MM.1S (cell line): ENCODE measurements around the gene LFNG.

ENCODE experiments used
- DNase-seq: peaks from one replicate; pipeline ENCODE4 v3.0.0-alpha.2; 2015
- H2AFZ ChIP-seq: fragments of 300-600 bp; sonication (generic); 2 replicates; pipeline ENCODE4 v1.6.0; 2016; ENCODE audit warnings: antibody characterized with exemption, low read length
- H3F3A ChIP-seq: fragments of 300-600 bp; sonication (generic); 2 replicates; pipeline ENCODE4 v1.6.1; 2016; ENCODE audit warnings: mild to moderate bottlenecking, antibody characterized with exemption, low read length, moderate library complexity, mixed read lengths; ENCODE audit not compliant: insufficient read depth
- H3K27ac ChIP-seq: fragments of 300-600 bp; sonication (generic); 2 replicates; pipeline ENCODE4 v1.5.1; 2016; ENCODE audit warnings: mild to moderate bottlenecking, low read length
- H3K27me3 ChIP-seq: fragments of 300-600 bp; sonication (generic); replicated peaks from 2 replicates; pipeline ENCODE4 v1.6.0; 2016; ENCODE audit warnings: low read length; ENCODE audit not compliant: insufficient read depth
- H3K36me3 ChIP-seq: fragments of 300-600 bp; sonication (generic); replicated peaks from 2 replicates; pipeline ENCODE4 v1.6.1; 2016; ENCODE audit warnings: mild to moderate bottlenecking, low read length, mixed read lengths; ENCODE audit not compliant: insufficient read depth
- H3K4me1 ChIP-seq: fragments of 300-600 bp; sonication (generic); 2 replicates; pipeline ENCODE4 v1.6.1; 2016; ENCODE audit warnings: low read length, mixed read lengths
- H3K4me2 ChIP-seq: fragments of 300-600 bp; sonication (generic); 2 replicates; pipeline ENCODE4 v1.6.0; 2016; ENCODE audit warnings: low read depth, low read length
- H3K4me3 ChIP-seq: fragments of 300-600 bp; sonication (generic); 2 replicates; pipeline ENCODE4 v1.5.1; 2016; ENCODE audit warnings: low read length, mixed read lengths
- H3K79me2 ChIP-seq: fragments of 300-600 bp; sonication (generic); 2 replicates; pipeline ENCODE4 v1.6.1; 2016; ENCODE audit warnings: mixed run types, low read length, mixed read lengths
- H3K9ac ChIP-seq: fragments of 300-600 bp; sonication (generic); 2 replicates; pipeline ENCODE4 v1.6.1; 2016; ENCODE audit warnings: low read length, mixed read lengths
- H3K9me2 ChIP-seq: fragments of 300-600 bp; sonication (generic); replicated peaks from 2 replicates; pipeline ENCODE4 v1.6.1; 2016; ENCODE audit warnings: mild to moderate bottlenecking, low read length, mixed read lengths; ENCODE audit not compliant: insufficient read depth
- H3K9me3 ChIP-seq: fragments of 300-600 bp; sonication (generic); replicated peaks from 2 replicates; pipeline ENCODE4 v1.6.1; 2016; ENCODE audit warnings: mild to moderate bottlenecking, low read length, mixed read lengths; ENCODE audit not compliant: insufficient read depth
- H4K20me1 ChIP-seq: fragments of 300-600 bp; sonication (generic); 2 replicates; pipeline ENCODE4 v1.6.1; 2016; ENCODE audit warnings: mild to moderate bottlenecking, low read length, moderate library complexity, mixed read lengths; ENCODE audit not compliant: insufficient read depth
- CTCF ChIP-seq: fragments of 300-600 bp; sonication (generic); IDR thresholded peaks from 2 replicates; pipeline ENCODE4 v1.5.1; 2016; ENCODE audit warnings: antibody characterized with exemption, low read length, mixed read lengths
- EZH2 ChIP-seq: fragments of 300-600 bp; sonication (generic); optimal IDR thresholded peaks from 2 replicates; pipeline ENCODE3; 2017; ENCODE audit warnings: low read depth, mild to moderate bottlenecking, antibody characterized with exemption, low read length, mixed read lengths
- EZH2phosphoT487 ChIP-seq: fragments of 300-600 bp; sonication (generic); IDR thresholded peaks from 2 replicates; pipeline ENCODE4 v1.6.1; 2018; ENCODE audit warnings: antibody characterized with exemption, low read length

LFNG gene

GRCh38 chr7:2510909-2511768, 8.4 kb upstream of the LFNG start:
- Histone ChIP-seq H3K79me2 (no peaks in the 10 kb centered on the region), H3K9ac (no peak overlapping the region; the same call in 1 of the 2 replicates), H3K4me3 (no peak overlapping the region), H3F3A (peaks cover 5% of the 10 kb centered on the region; the same call in 1 of the 2 replicates), H4K20me1 (no peaks in the 10 kb centered on the region), H3K4me2 (peak overlapping the region; percentile 50; the same call in 1 of the 2 replicates), H2AFZ (peak overlapping the region; percentile 96), H3K9me2 (no peaks in the 10 kb centered on the region), H3K27ac (no peak overlapping the region), H3K27me3 (peaks cover 30% of the 10 kb centered on the region), H3K9me3 (no peaks in the 10 kb centered on the region), H3K36me3 (no peaks in the 10 kb centered on the region), H3K4me1 (peaks cover 24% of the 10 kb centered on the region)
- no peak for DNase-seq
- no peak for TF ChIP-seq EZH2
- TF ChIP-seq EZH2phosphoT487 = no peak
- TF ChIP-seq CTCF = no peak

- H3K27me3 ChIP-seq = peaks cover 30% of the 10 kb centered on the region
- no peaks in the 10 kb centered on the region for H3K79me2 ChIP-seq
- peaks cover 5% of the 10 kb centered on the region; the same call in 1 of the 2 replicates for H3F3A ChIP-seq
- no peak overlapping the region for H3K4me3 ChIP-seq
- no peak for TF ChIP-seq CTCF
- no peak for TF ChIP-seq EZH2
- TF ChIP-seq EZH2phosphoT487 = no peak
- H3K4me2 ChIP-seq = peak overlapping the region; percentile 50; the same call in 1 of the 2 replicates
- H3K36me3 ChIP-seq = no peaks in the 10 kb centered on the region
- peaks cover 24% of the 10 kb centered on the region for H3K4me1 ChIP-seq
- no peak overlapping the region for H3K27ac ChIP-seq
- no peak for DNase-seq
- H3K9me3 ChIP-seq = no peaks in the 10 kb centered on the region
- H4K20me1 ChIP-seq = no peaks in the 10 kb centered on the region
- H3K9me2 ChIP-seq = no peaks in the 10 kb centered on the region
- peak overlapping the region; percentile 96 for H2AFZ ChIP-seq
- no peak overlapping the region; the same call in 1 of the 2 replicates for H3K9ac ChIP-seq
These were observed 7.8 kb upstream of the LFNG start for GRCh38 chr7:2511769-2512168.

GRCh38 chr7:2512179-2512661, 7.4 kb upstream of the LFNG start:
- DNase-seq = no peak
- no peak overlapping the region for H3K4me3 ChIP-seq
- H3K9me3 ChIP-seq = no peaks in the 10 kb centered on the region
- H3K4me1 ChIP-seq = peaks cover 24% of the 10 kb centered on the region
- H3K27me3 ChIP-seq = peaks cover 30% of the 10 kb centered on the region
- H3K27ac ChIP-seq = no peak overlapping the region
- H3K79me2 ChIP-seq = no peaks in the 10 kb centered on the region
- H3K9ac ChIP-seq = no peak overlapping the region
- H3K9me2 ChIP-seq = no peaks in the 10 kb centered on the region
- H4K20me1 ChIP-seq = no peaks in the 10 kb centered on the region
- no peaks in the 10 kb centered on the region for H3K36me3 ChIP-seq
- no peak for TF ChIP-seq EZH2
- no peak for TF ChIP-seq EZH2phosphoT487
- no peak for TF ChIP-seq CTCF
- no peak overlapping the region for H3K4me2 ChIP-seq
- 0 out of 2 replicates have a peak overlapping the region, but pooled peaks have one; percentile 96 for H2AFZ ChIP-seq
- peaks cover 5% of the 10 kb centered on the region; the same call in 1 of the 2 replicates for H3F3A ChIP-seq
